ENCODE data around the gene DPEP2NB. TPM values are rescaled to one million over a fixed set of nuclear protein-coding genes. Genes with fewer than 3 reads are reported as not detected.

DPEP2NB gene
- total RNA-seq, 1 experiment from 2014 or later, result not detected

DNA sequence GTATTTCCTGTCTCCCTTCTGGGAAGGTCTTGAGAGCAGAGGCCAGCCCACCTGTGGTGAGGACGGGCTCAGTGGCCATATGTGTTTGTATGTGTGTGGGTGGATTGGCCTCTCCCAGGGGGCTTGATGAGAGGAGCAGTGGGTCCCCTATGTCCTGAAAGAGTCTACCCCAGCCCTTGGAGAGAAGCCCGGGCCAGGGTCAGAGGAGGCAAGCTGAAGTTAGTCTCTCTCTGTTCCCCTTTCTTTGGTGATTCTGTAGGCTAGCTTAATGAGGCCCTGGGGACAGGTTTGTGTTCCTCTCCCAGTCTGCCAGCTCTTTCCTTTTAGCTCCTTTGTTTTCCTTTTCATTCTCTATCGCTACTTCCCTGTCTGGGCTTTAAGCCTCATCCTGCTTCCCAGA, 45.7 kb upstream of the DPEP2NB start:
- POLR2A ChIA-PET (ENCODE audit: low non-redundant PET), result no interaction called here
- BruUV-seq (replicated peaks), result no TSS peak
- CTCF ChIA-PET, result interaction anchor here (1.0 kb wide), 1 partner anchor 21 kb away, joined by 3 read pairs; no protein-coding TSS in a partner anchor
- intact Hi-C loops (cut with micrococcal nuclease; ENCODE audit: unreplicated experiment), result no loop called here
- Histone ChIP-seq H3K4me3 (ENCODE audit: low read depth, low read length, poor library complexity, severe bottlenecking) (no peak overlapping the region), H3K27me3 (replicated peaks; ENCODE audit: insufficient read depth, low read depth, low read length, poor library complexity) (no peaks in the 10 kb centered on the region), H3K9me3 (ENCODE audit: low read depth, low read length, poor library complexity, severe bottlenecking) (no peaks in the 10 kb centered on the region), H3K36me3 (ENCODE audit: insufficient read depth, low read length, poor library complexity, severe bottlenecking) (peaks cover 5% of the 10 kb centered on the region), H3K27ac (ENCODE audit: low read depth, low read length, poor library complexity, severe bottlenecking) (no peak overlapping the region), H3K4me1 (ENCODE audit: insufficient read depth, low read length, poor library complexity, severe bottlenecking) (no peaks in the 10 kb centered on the region)
- DNase-seq (ENCODE audit: low spot score), result no peak
- no peak for TF ChIP-seq EZH2 (IDR thresholded peaks at IDR 0.05; ENCODE audit: borderline replicate concordance, low read depth, low read length, poor library complexity, severe bottlenecking)
- TF ChIP-seq, protein P1, sequence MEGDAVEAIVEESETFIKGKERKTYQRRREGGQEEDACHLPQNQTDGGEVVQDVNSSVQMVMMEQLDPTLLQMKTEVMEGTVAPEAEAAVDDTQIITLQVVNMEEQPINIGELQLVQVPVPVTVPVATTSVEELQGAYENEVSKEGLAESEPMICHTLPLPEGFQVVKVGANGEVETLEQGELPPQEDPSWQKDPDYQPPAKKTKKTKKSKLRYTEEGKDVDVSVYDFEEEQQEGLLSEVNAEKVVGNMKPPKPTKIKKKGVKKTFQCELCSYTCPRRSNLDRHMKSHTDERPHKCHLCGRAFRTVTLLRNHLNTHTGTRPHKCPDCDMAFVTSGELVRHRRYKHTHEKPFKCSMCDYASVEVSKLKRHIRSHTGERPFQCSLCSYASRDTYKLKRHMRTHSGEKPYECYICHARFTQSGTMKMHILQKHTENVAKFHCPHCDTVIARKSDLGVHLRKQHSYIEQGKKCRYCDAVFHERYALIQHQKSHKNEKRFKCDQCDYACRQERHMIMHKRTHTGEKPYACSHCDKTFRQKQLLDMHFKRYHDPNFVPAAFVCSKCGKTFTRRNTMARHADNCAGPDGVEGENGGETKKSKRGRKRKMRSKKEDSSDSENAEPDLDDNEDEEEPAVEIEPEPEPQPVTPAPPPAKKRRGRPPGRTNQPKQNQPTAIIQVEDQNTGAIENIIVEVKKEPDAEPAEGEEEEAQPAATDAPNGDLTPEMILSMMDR (conservative IDR thresholded peaks at IDR 0.05; ENCODE audit: low read depth, low read length), result no peak

DNA sequence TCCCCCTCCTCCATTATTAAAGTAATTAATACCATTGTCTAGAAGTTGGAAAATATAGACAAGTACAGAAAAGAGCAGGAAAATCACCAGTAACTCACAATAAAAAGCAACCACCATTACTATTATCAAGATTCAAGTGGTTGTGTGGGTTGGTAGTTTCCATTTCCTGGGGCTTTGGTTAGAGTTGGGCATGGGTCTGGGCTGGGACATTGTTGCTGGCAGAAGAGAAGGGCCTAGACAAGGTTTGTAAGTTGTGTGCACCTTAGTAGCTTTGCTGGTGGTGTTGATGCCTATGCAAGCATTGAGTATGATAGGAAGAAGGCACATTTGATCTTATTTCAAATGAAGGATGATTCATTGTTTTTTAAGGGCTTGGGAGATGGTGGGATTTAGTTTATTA, 44.1 kb upstream of the DPEP2NB start:
- Histone ChIP-seq H3K9me3 (ENCODE audit: low read depth, low read length, poor library complexity, severe bottlenecking) (no peaks in the 10 kb centered on the region), H3K27ac (ENCODE audit: low read depth, low read length, poor library complexity, severe bottlenecking) (no peak overlapping the region), H3K4me3 (ENCODE audit: low read depth, low read length, poor library complexity, severe bottlenecking) (no peak overlapping the region), H3K36me3 (ENCODE audit: insufficient read depth, low read length, poor library complexity, severe bottlenecking) (peaks cover 15% of the 10 kb centered on the region), H3K27me3 (replicated peaks; ENCODE audit: insufficient read depth, low read depth, low read length, poor library complexity) (no peaks in the 10 kb centered on the region), H3K4me1 (ENCODE audit: insufficient read depth, low read length, poor library complexity, severe bottlenecking) (no peaks in the 10 kb centered on the region)
- ChIA-PET CTCF (no interaction called here), POLR2A (ENCODE audit: low non-redundant PET) (no interaction called here)
- intact Hi-C loops (cut with micrococcal nuclease; ENCODE audit: unreplicated experiment), result no loop called here
- no TSS peak for BruUV-seq (replicated peaks)
- no peak for DNase-seq (ENCODE audit: low spot score)
- TF ChIP-seq EZH2 (IDR thresholded peaks at IDR 0.05; ENCODE audit: borderline replicate concordance, low read depth, low read length, poor library complexity, severe bottlenecking), result no peak
- TF ChIP-seq, protein P1 (conservative IDR thresholded peaks at IDR 0.05; ENCODE audit: low read depth, low read length), result no peak

DNA sequence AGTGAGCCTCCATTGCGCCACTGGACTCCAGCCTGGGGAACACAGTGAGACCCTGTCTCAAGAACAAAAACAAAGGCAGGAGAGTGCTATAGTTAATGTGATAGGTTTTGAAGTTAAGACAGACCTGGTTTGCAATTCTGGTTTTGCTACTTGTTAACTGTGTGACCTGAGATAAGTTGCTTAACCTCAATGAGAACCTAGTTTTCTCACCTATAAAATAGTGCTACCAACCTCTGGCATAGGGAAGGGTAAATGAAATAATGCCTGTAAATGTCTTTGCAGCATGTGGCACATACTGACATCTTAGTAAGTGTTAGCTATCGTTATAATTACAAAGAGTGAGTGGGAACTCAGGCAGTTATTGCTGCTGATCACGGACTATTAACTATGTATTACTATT, 39.7 kb upstream of the DPEP2NB start:
- BruUV-seq (replicated peaks), result no TSS peak
- H3K9me3 ChIP-seq (ENCODE audit: low read depth, low read length, poor library complexity, severe bottlenecking), result no peaks in the 10 kb centered on the region
- no peak for TF ChIP-seq EZH2 (IDR thresholded peaks at IDR 0.05; ENCODE audit: borderline replicate concordance, low read depth, low read length, poor library complexity, severe bottlenecking)
- TF ChIP-seq, protein P1 (conservative IDR thresholded peaks at IDR 0.05; ENCODE audit: low read depth, low read length), result no peak
- CTCF ChIA-PET, result interaction anchor here (1.0 kb wide), 1 partner anchor 14 kb away, joined by 3 read pairs; no protein-coding TSS in a partner anchor
- peaks cover 15% of the 10 kb centered on the region for H3K36me3 ChIP-seq (ENCODE audit: insufficient read depth, low read length, poor library complexity, severe bottlenecking)
- intact Hi-C loops (cut with micrococcal nuclease; ENCODE audit: unreplicated experiment), result no loop called here
- DNase-seq (ENCODE audit: low spot score), result no peak
- POLR2A ChIA-PET (ENCODE audit: low non-redundant PET), result no interaction called here
- H3K27me3 ChIP-seq (replicated peaks; ENCODE audit: insufficient read depth, low read depth, low read length, poor library complexity), result no peaks in the 10 kb centered on the region
- H3K27ac ChIP-seq (ENCODE audit: low read depth, low read length, poor library complexity, severe bottlenecking), result no peak overlapping the region
- H3K4me1 ChIP-seq (ENCODE audit: insufficient read depth, low read length, poor library complexity, severe bottlenecking), result no peaks in the 10 kb centered on the region
- H3K4me3 ChIP-seq (ENCODE audit: low read depth, low read length, poor library complexity, severe bottlenecking), result no peak overlapping the region
